ENCODE measurements around the gene USP24. TPM values are rescaled to one million over a fixed set of nuclear protein-coding genes. Genes with fewer than 3 reads are reported as not detected.
A peak's percentile ranks its signal among the peaks of the same experiment; 100 is the strongest.

USP24 gene
- total RNA-seq, 1 experiment from 2014 or later: 54.6 TPM

DNA sequence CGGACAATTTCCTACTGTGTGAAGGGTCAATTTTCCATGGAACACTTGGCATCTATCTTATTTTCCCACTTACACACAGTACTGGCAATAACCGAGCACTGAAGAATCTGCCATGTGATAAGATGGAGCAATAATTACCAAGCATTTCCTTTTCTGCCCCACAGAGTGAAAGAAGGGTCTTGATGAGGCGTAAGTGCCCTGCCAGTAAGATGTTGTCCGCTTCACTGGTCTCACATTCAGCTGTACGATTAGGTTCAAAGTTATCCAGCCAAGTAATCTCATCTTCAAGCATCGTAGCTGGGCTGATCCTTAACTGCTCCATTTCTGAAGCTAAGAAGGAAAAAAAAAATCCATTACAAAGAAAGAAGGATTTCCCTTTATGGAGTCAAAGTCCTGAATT, 108.1 kb downstream of the USP24 start:
- no peaks in the 10 kb centered on the region for H3K4me1 ChIP-seq (ENCODE audit: insufficient read depth, low read length, poor library complexity, severe bottlenecking)
- peak; percentile 1 for DNase-seq (ENCODE audit: low spot score)
- ChIA-PET CTCF (no interaction called here), POLR2A (ENCODE audit: low non-redundant PET) (no interaction called here)
- intact Hi-C loops (cut with micrococcal nuclease; ENCODE audit: unreplicated experiment): no loop called here
- no peaks in the 10 kb centered on the region for H3K27me3 ChIP-seq (replicated peaks; ENCODE audit: insufficient read depth, low read depth, low read length, poor library complexity)
- H3K4me3 ChIP-seq (ENCODE audit: low read depth, low read length, poor library complexity, severe bottlenecking): no peak overlapping the region
- no TSS peak for BruUV-seq (replicated peaks)
- no peak overlapping the region for H3K27ac ChIP-seq (ENCODE audit: low read depth, low read length, poor library complexity, severe bottlenecking)
- peaks cover 67% of the 10 kb centered on the region for H3K36me3 ChIP-seq (ENCODE audit: insufficient read depth, low read length, poor library complexity, severe bottlenecking)
- no peaks in the 10 kb centered on the region for H3K9me3 ChIP-seq (ENCODE audit: low read depth, low read length, poor library complexity, severe bottlenecking)
- TF ChIP-seq, protein P1, sequence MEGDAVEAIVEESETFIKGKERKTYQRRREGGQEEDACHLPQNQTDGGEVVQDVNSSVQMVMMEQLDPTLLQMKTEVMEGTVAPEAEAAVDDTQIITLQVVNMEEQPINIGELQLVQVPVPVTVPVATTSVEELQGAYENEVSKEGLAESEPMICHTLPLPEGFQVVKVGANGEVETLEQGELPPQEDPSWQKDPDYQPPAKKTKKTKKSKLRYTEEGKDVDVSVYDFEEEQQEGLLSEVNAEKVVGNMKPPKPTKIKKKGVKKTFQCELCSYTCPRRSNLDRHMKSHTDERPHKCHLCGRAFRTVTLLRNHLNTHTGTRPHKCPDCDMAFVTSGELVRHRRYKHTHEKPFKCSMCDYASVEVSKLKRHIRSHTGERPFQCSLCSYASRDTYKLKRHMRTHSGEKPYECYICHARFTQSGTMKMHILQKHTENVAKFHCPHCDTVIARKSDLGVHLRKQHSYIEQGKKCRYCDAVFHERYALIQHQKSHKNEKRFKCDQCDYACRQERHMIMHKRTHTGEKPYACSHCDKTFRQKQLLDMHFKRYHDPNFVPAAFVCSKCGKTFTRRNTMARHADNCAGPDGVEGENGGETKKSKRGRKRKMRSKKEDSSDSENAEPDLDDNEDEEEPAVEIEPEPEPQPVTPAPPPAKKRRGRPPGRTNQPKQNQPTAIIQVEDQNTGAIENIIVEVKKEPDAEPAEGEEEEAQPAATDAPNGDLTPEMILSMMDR (conservative IDR thresholded peaks at IDR 0.05; ENCODE audit: low read depth, low read length): no peak
- TF ChIP-seq EZH2 (IDR thresholded peaks at IDR 0.05; ENCODE audit: borderline replicate concordance, low read depth, low read length, poor library complexity, severe bottlenecking): no peak

- Histone ChIP-seq H3K27me3 (replicated peaks; ENCODE audit: insufficient read depth, low read depth, low read length, poor library complexity) (no peaks in the 10 kb centered on the region), H3K27ac (ENCODE audit: low read depth, low read length, poor library complexity, severe bottlenecking) (no peak overlapping the region), H3K9me3 (ENCODE audit: low read depth, low read length, poor library complexity, severe bottlenecking) (no peaks in the 10 kb centered on the region), H3K4me3 (ENCODE audit: low read depth, low read length, poor library complexity, severe bottlenecking) (no peak overlapping the region), H3K4me1 (ENCODE audit: insufficient read depth, low read length, poor library complexity, severe bottlenecking) (no peaks in the 10 kb centered on the region), H3K36me3 (ENCODE audit: insufficient read depth, low read length, poor library complexity, severe bottlenecking) (peaks cover 61% of the 10 kb centered on the region)
- TF ChIP-seq, protein P1 (conservative IDR thresholded peaks at IDR 0.05; ENCODE audit: low read depth, low read length): no peak
- no peak for TF ChIP-seq EZH2 (IDR thresholded peaks at IDR 0.05; ENCODE audit: borderline replicate concordance, low read depth, low read length, poor library complexity, severe bottlenecking)
- ChIA-PET POLR2A (ENCODE audit: low non-redundant PET) (no interaction called here), CTCF (no interaction called here)
- no TSS peak for BruUV-seq (replicated peaks)
- DNase-seq (ENCODE audit: low spot score): no peak
- intact Hi-C loops (cut with micrococcal nuclease; ENCODE audit: unreplicated experiment): no loop called here
Observed at GRCh38 chr1:55103891-55104290, 111.3 kb downstream of the USP24 start.

- H3K27me3 ChIP-seq (replicated peaks; ENCODE audit: insufficient read depth, low read depth, low read length, poor library complexity): no peaks in the 10 kb centered on the region
- peaks cover 88% of the 10 kb centered on the region for H3K36me3 ChIP-seq (ENCODE audit: insufficient read depth, low read length, poor library complexity, severe bottlenecking)
- H3K9me3 ChIP-seq (ENCODE audit: low read depth, low read length, poor library complexity, severe bottlenecking): no peaks in the 10 kb centered on the region
- H3K4me3 ChIP-seq (ENCODE audit: low read depth, low read length, poor library complexity, severe bottlenecking): no peak overlapping the region
- ChIA-PET CTCF (no interaction called here), POLR2A (ENCODE audit: low non-redundant PET) (no interaction called here)
- no TSS peak for BruUV-seq (replicated peaks)
- intact Hi-C loops (cut with micrococcal nuclease; ENCODE audit: unreplicated experiment): no loop called here
- H3K27ac ChIP-seq (ENCODE audit: low read depth, low read length, poor library complexity, severe bottlenecking): no peak overlapping the region
- TF ChIP-seq, protein P1 (conservative IDR thresholded peaks at IDR 0.05; ENCODE audit: low read depth, low read length): no peak
- TF ChIP-seq EZH2 (IDR thresholded peaks at IDR 0.05; ENCODE audit: borderline replicate concordance, low read depth, low read length, poor library complexity, severe bottlenecking): no peak
- H3K4me1 ChIP-seq (ENCODE audit: insufficient read depth, low read length, poor library complexity, severe bottlenecking): no peaks in the 10 kb centered on the region
- no peak for DNase-seq (ENCODE audit: low spot score)
Observed at GRCh38 chr1:55095095-55095494, 120.1 kb downstream of the USP24 start.
